KMS-11 (cell line): ENCODE results near the gene FYN.
"Not testable (repeated sequence)": the region's sequence is repeated elsewhere in the genome, so short reads cannot be mapped to it uniquely, and the experiment has no call there.

Experiments used
- H2AFZ ChIP-seq: fragments of 200-600 bp; sonication (generic); 2 replicates; pipeline ENCODE4 v1.6.1; 2016; ENCODE audit warnings: antibody characterized with exemption, mixed run types, low read depth
- H3K27ac ChIP-seq: fragments of 200-600 bp; sonication (generic); 2 replicates; pipeline ENCODE4 v1.6.1; 2016; ENCODE audit warnings: mild to moderate bottlenecking, mixed run types
- H3K27me3 ChIP-seq: fragments of 200-600 bp; sonication (generic); 2 replicates; pipeline ENCODE4 v1.6.1; 2017; ENCODE audit warnings: mild to moderate bottlenecking, low read depth, mixed run types, moderate library complexity; ENCODE audit not compliant: insufficient read depth
- H3K36me3 ChIP-seq: fragments of 200-600 bp; sonication (generic); 2 replicates; pipeline ENCODE4 v1.6.1; 2017; ENCODE audit warnings: mild to moderate bottlenecking, mixed run types; ENCODE audit not compliant: insufficient read depth
- H3K4me1 ChIP-seq: fragments of 200-600 bp; sonication (generic); 2 replicates; pipeline ENCODE4 v1.6.1; 2016; ENCODE audit warnings: mild to moderate bottlenecking, low read depth, mixed run types; ENCODE audit not compliant: poor library complexity, severe bottlenecking
- H3K4me2 ChIP-seq: fragments of 200-600 bp; sonication (generic); 2 replicates; pipeline ENCODE4 v1.7.0; 2016; ENCODE audit warnings: mild to moderate bottlenecking, mixed run types
- H3K4me3 ChIP-seq: fragments of 200-600 bp; sonication (generic); IDR thresholded peaks from 2 replicates; pipeline ENCODE4 v1.6.1; 2017; ENCODE audit warnings: low read depth, low read length, mixed read lengths; ENCODE audit not compliant: insufficient read depth
- H3K79me2 ChIP-seq: fragments of 200-600 bp; sonication (generic); 2 replicates; pipeline ENCODE4 v1.6.1; 2016; ENCODE audit warnings: low read depth, mixed run types; ENCODE audit not compliant: insufficient read depth
- H3K9ac ChIP-seq: fragments of 200-600 bp; sonication (generic); 2 replicates; pipeline ENCODE4 v1.6.1; 2016; ENCODE audit warnings: mild to moderate bottlenecking, mixed run types
- H4K20me1 ChIP-seq: fragments of 200-600 bp; sonication (generic); 2 replicates; pipeline ENCODE4 v1.6.1; 2016; ENCODE audit warnings: mild to moderate bottlenecking, mixed run types; ENCODE audit not compliant: insufficient read depth
- CTCF ChIP-seq: fragments of 200-600 bp; sonication (generic); conservative IDR thresholded peaks from 2 replicates; pipeline ENCODE4 v1.6.1; 2017; ENCODE audit warnings: low read depth, mild to moderate bottlenecking, antibody characterized with exemption, low read length, moderate library complexity, mixed read lengths

Gene FYN

GRCh38 chr6:111835807-111836206 lies 37.4 kb downstream of the FYN start:
- H3K36me3 ChIP-seq, result no peaks in the 10 kb centered on the region
- no peak overlapping the region for H3K4me3 ChIP-seq
- H3K4me1 ChIP-seq, result peaks cover 87% of the 10 kb centered on the region
- no peak overlapping the region for H3K27ac ChIP-seq
- H3K9ac ChIP-seq, result no peak overlapping the region
- no peaks in the 10 kb centered on the region for H4K20me1 ChIP-seq
- H3K79me2 ChIP-seq, result no peaks in the 10 kb centered on the region
- H3K4me2 ChIP-seq, result peak overlapping the region; percentile 17; the same call in 1 of the 2 replicates
- H2AFZ ChIP-seq, result no peak overlapping the region
- no peak for TF ChIP-seq CTCF
- H3K27me3 ChIP-seq, result no peaks in the 10 kb centered on the region

GRCh38 chr6:111835398-111835797 lies 37.9 kb downstream of the FYN start:
- not testable (repeated sequence) for H3K79me2 ChIP-seq, H2AFZ ChIP-seq, H3K4me3 ChIP-seq, H3K27me3 ChIP-seq, H4K20me1 ChIP-seq, H3K27ac ChIP-seq, H3K9ac ChIP-seq, H3K36me3 ChIP-seq
- Histone ChIP-seq H3K4me2 (peak overlapping the region; percentile 45; the same call in 1 of the 2 replicates), H3K4me1 (peaks cover 87% of the 10 kb centered on the region)

GRCh38 chr6:111834356-111834755 lies 38.9 kb downstream of the FYN start:
- Histone ChIP-seq H3K27me3 (no peaks in the 10 kb centered on the region), H4K20me1 (no peaks in the 10 kb centered on the region), H3K27ac (peak overlapping the region; percentile 98; the same call in 1 of the 2 replicates), H2AFZ (no peak overlapping the region), H3K4me2 (peak overlapping the region; percentile 95; the same call in 1 of the 2 replicates), H3K36me3 (no peaks in the 10 kb centered on the region), H3K9ac (no peak overlapping the region), H3K79me2 (no peaks in the 10 kb centered on the region), H3K4me1 (peaks cover 85% of the 10 kb centered on the region), H3K4me3 (no peak overlapping the region)
- no peak for TF ChIP-seq CTCF

GRCh38 chr6:111832833-111833418 lies 40.3 kb downstream of the FYN start:
- peak overlapping the region; percentile 98 for H3K27ac ChIP-seq
- peak overlapping the region; percentile 64; the same call in 1 of the 2 replicates for H2AFZ ChIP-seq
- H3K9ac ChIP-seq, result peak overlapping the region; percentile 76
- H3K36me3 ChIP-seq, result no peaks in the 10 kb centered on the region
- H3K4me1 ChIP-seq, result peaks cover 71% of the 10 kb centered on the region
- H3K79me2 ChIP-seq, result no peaks in the 10 kb centered on the region
- no peak overlapping the region for H3K4me3 ChIP-seq
- no peak for TF ChIP-seq CTCF
- H4K20me1 ChIP-seq, result no peaks in the 10 kb centered on the region
- peak overlapping the region; percentile 95 for H3K4me2 ChIP-seq
- H3K27me3 ChIP-seq, result no peaks in the 10 kb centered on the region

GRCh38 chr6:111831408-111831807 lies 41.8 kb downstream of the FYN start:
- no peaks in the 10 kb centered on the region for H4K20me1 ChIP-seq
- no peak for TF ChIP-seq CTCF
- H2AFZ ChIP-seq, result no peak overlapping the region
- no peaks in the 10 kb centered on the region for H3K27me3 ChIP-seq
- no peak overlapping the region for H3K9ac ChIP-seq
- no peaks in the 10 kb centered on the region for H3K36me3 ChIP-seq
- peaks cover 67% of the 10 kb centered on the region for H3K4me1 ChIP-seq
- H3K4me3 ChIP-seq, result no peak overlapping the region
- no peak overlapping the region for H3K27ac ChIP-seq
- no peaks in the 10 kb centered on the region for H3K79me2 ChIP-seq
- peak overlapping the region; percentile 95; the same call in 1 of the 2 replicates for H3K4me2 ChIP-seq
